HEK293T (cell line): ENCODE results near the gene UTS2R.

Experiments
- ARNT ChIP-seq: fragments of 450-650 bp; IDR thresholded peaks from 2 replicates; pipeline ENCODE4 v1.6.1; 2017; ENCODE audit warnings: mild to moderate bottlenecking
- ELF4 ChIP-seq: fragments of 450-650 bp; IDR thresholded peaks from 2 replicates; pipeline ENCODE4 v1.6.1; 2017; ENCODE audit warnings: antibody characterized with exemption
- FOXA1 ChIP-seq: fragments of 450-650 bp; IDR thresholded peaks from 2 replicates; pipeline ENCODE4 v1.6.1; 2016; ENCODE audit warnings: mild to moderate bottlenecking
- FOXM1 ChIP-seq: fragments of 450-650 bp; IDR thresholded peaks from 2 replicates; pipeline ENCODE4 v1.6.1; 2017; ENCODE audit warnings: mild to moderate bottlenecking, borderline replicate concordance
- HDGF ChIP-seq: fragments of 450-650 bp; IDR thresholded peaks from 2 replicates; pipeline ENCODE4 v1.6.1; 2017; ENCODE audit warnings: antibody characterized with exemption, borderline replicate concordance
- L3MBTL2 ChIP-seq: fragments of 450-650 bp; conservative IDR thresholded peaks from 2 replicates; pipeline ENCODE4 v1.6.1; 2016; ENCODE audit warnings: mild to moderate bottlenecking
- NFRKB ChIP-seq: fragments of 450-650 bp; IDR thresholded peaks from 2 replicates; pipeline ENCODE4 v1.6.1; 2016; ENCODE audit warnings: mild to moderate bottlenecking, moderate library complexity
- SP1 ChIP-seq: fragments of 450-650 bp; IDR thresholded peaks from 2 replicates; pipeline ENCODE4 v1.6.1; 2017
- SUZ12 ChIP-seq: fragments of 450-650 bp; IDR thresholded peaks from 2 replicates; pipeline ENCODE4 v1.6.1; 2016; ENCODE audit warnings: mild to moderate bottlenecking
- TARDBP ChIP-seq: fragments of 450-650 bp; IDR thresholded peaks from 2 replicates; pipeline ENCODE4 v1.6.1; 2016
- ZNF384 ChIP-seq: fragments of 450-650 bp; IDR thresholded peaks from 2 replicates; pipeline ENCODE4 v1.6.1; 2016

DNA sequence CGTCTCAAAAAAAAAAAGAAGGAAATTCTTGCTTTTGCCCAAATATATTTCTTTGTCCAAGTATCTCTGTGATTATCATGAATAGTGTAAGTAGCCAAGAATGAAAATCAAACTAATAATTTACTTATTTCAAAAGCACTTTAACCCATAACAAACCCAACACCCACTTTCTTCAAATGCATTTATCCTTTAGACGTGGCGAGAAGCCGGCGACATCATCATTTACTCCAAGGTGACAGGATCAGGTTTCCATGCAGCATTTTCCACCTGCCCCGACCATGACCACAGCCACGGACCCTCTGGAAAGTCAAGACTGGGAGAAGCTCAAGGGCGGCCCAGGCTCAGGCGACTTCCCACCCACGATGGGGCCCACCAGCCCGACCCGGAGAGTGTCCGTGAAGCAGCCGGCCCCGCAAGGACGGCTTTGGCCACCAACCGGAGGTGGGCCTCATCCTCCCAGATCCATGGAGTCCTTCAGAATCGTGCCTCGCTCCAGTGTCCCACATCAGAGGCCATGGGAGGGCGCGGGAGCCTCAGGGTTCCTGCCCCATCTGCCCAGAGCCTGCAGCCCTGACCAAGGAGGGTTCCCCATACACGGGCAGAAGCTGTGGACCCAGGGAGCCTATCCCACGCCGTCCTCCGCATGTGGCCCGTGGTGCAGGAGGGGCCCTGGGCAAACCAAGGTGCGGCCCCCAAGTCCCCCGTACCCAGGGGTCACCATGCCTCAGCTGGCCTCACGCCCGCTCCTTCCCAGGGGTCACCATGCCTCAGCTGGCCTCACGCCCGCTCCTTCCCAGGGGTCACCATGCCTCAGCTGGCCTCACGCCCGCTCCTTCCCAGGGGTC is 18.7 kb downstream of the UTS2R start:
- TF ChIP-seq SP1 = no peak
- TF ChIP-seq FOXA1 = no peak
- no peak for TF ChIP-seq FOXM1
- TF ChIP-seq L3MBTL2 = no peak
- TF ChIP-seq SUZ12 = no peak
- TF ChIP-seq TARDBP = no peak
- no peak for TF ChIP-seq ELF4
- TF ChIP-seq NFRKB = no peak
- no peak for TF ChIP-seq ZNF384
- TF ChIP-seq HDGF = no peak
- no peak for TF ChIP-seq ARNT
